Smooth muscle cell (in vitro differentiated cells): ENCODE results near the gene AXIN1. TPM values are rescaled to one million over a fixed set of nuclear protein-coding genes. Genes with fewer than 3 reads are reported as not detected.
A peak's percentile ranks its signal among the peaks of the same experiment; 100 is the strongest.

Experiments used
- DNase-seq: peaks from one replicate; lab custom pipeline; 2025; ENCODE audit not compliant: unreplicated experiment; lab: John Stamatoyannopoulos, UW
- H2AFZ ChIP-seq: fragments of 200-600 bp; sonication (generic); 2 replicates; pipeline ENCODE4 v1.6.0; 2016; ENCODE audit warnings: antibody characterized with exemption, low read depth, mild to moderate bottlenecking
- H3F3A ChIP-seq: fragments of 200-600 bp; sonication (generic); 2 replicates; pipeline ENCODE4 v1.6.0; 2017; ENCODE audit warnings: antibody characterized with exemption, low read depth
- H3K27ac ChIP-seq: fragments of 200-600 bp; sonication (generic); 2 replicates; pipeline ENCODE4 v1.5.1; 2016; ENCODE audit warnings: low read depth, mild to moderate bottlenecking
- H3K27me3 ChIP-seq: fragments of 200-600 bp; sonication (generic); 2 replicates; pipeline ENCODE4 v1.6.1; 2016; ENCODE audit warnings: low read depth, mild to moderate bottlenecking
- H3K36me3 ChIP-seq: fragments of 200-600 bp; sonication (generic); 2 replicates; pipeline ENCODE4 v1.5.1; 2016; ENCODE audit warnings: low read depth
- H3K4me1 ChIP-seq: fragments of 200-600 bp; sonication (generic); 2 replicates; pipeline ENCODE4 v1.5.1; 2016; ENCODE audit warnings: low read depth
- H3K4me2 ChIP-seq: fragments of 200-600 bp; sonication (generic); 2 replicates; pipeline ENCODE4 v1.6.0; 2016; ENCODE audit warnings: mild to moderate bottlenecking
- H3K4me3 ChIP-seq: fragments of 200-600 bp; sonication (generic); 2 replicates; pipeline ENCODE4 v1.5.1; 2016; ENCODE audit warnings: mild to moderate bottlenecking
- H3K79me2 ChIP-seq: fragments of 200-600 bp; sonication (generic); 2 replicates; pipeline ENCODE4 v1.6.0; 2016; ENCODE audit warnings: low read depth, mild to moderate bottlenecking
- H3K9ac ChIP-seq: fragments of 200-600 bp; sonication (generic); 2 replicates; pipeline ENCODE4 v1.6.0; 2016; ENCODE audit warnings: low read depth
- H3K9me3 ChIP-seq: fragments of 200-600 bp; sonication (generic); replicated peaks from 2 replicates; pipeline ENCODE4 v1.5.1; 2016; ENCODE audit warnings: low read depth
- H4K20me1 ChIP-seq: fragments of 200-600 bp; sonication (generic); 2 replicates; pipeline ENCODE4 v1.6.0; 2016; ENCODE audit warnings: low read depth
- WGBS: methylation state at CpG from one replicate; pipeline ENCODE4 v1.1.7; 2016; ENCODE audit warnings: low lambda C conversion rate; 5-methylcytosine and 5-hydroxymethylcytosine counted together
- polyA plus RNA-seq: library from polyadenylated mRNA; unstranded; fragments of >200 nt; fragmentation: Nextera tagmentation; extraction: Ambion mirVana; gene quantifications from 2 replicates; pipeline ENCODE4 v1.2.1, GENCODE V29; 2016
- total RNA-seq: library from RNA; depleted of rRNA; stranded (reverse); fragments of >200 nt; gene quantifications from 2 replicates; pipeline ENCODE4 v1.2.3, GENCODE V29; 2014
- TF ChIP-seq, protein P1 (sequence below): fragments of 200-600 bp; sonication (generic); IDR thresholded peaks from 2 replicates; pipeline ENCODE4 v1.5.1; 2017; ENCODE audit warnings: borderline replicate concordance, mild to moderate bottlenecking, antibody characterized with exemption; ENCODE audit not compliant: insufficient read depth, poor library complexity, severe bottlenecking

Gene AXIN1
- total and polyA plus RNA-seq, 2 experiments from 2014 or later = 13.0 to 15.0 TPM

DNA sequence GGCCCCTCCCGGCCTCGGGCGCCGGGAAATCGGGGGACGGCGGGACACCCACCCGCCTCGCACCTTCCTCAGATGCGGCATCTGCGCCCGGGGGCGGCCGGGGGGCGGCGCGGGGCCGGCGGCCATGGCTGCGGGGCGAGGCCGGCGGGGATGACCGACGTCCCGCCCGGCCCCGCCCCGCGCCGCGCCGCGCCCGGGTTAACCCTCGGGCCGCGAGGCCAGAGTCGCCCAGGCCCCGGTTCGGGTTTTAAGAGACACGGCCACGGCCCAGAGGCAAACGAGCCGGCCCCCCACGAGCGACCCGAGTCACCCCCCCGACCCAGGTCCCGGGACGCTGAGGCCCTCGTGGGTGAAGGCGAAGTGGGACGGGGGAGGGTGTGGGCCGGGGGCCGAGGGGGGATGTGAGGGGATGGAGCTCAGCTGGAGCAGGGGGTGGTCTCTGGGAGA lies 76.7 kb downstream of the AXIN1 start, which contains the start of gene RGS11:
TSS of gene RGS11 (minus strand) at position 159 of the 447 bp plus-strand sequence. CDS start at position 126, 33 bp downstream.
- Histone ChIP-seq H4K20me1 (no peaks in the 10 kb centered on the region), H3K9ac (no peak within 1 kb of the TSS), H3K4me1 (peaks cover 3% of the 10 kb centered on the region), H3K27ac (no peak within 1 kb of the TSS), H3K27me3 (peaks cover 20% of the 10 kb centered on the region), H3K36me3 (no peaks in the 10 kb centered on the region), H3F3A (no peaks in the 10 kb centered on the region), H3K79me2 (no peaks in the 10 kb centered on the region), H3K4me3 (peak within 1 kb of the TSS; percentile 54), H3K4me2 (peak within 1 kb of the TSS; percentile 92), H2AFZ (no peak within 1 kb of the TSS), H3K9me3 (no peaks in the 10 kb centered on the region)
- WGBS = 35% methylated on average over 5 of the region's 56 CpGs
- DNase-seq = no peak
- TF ChIP-seq, protein P1, sequence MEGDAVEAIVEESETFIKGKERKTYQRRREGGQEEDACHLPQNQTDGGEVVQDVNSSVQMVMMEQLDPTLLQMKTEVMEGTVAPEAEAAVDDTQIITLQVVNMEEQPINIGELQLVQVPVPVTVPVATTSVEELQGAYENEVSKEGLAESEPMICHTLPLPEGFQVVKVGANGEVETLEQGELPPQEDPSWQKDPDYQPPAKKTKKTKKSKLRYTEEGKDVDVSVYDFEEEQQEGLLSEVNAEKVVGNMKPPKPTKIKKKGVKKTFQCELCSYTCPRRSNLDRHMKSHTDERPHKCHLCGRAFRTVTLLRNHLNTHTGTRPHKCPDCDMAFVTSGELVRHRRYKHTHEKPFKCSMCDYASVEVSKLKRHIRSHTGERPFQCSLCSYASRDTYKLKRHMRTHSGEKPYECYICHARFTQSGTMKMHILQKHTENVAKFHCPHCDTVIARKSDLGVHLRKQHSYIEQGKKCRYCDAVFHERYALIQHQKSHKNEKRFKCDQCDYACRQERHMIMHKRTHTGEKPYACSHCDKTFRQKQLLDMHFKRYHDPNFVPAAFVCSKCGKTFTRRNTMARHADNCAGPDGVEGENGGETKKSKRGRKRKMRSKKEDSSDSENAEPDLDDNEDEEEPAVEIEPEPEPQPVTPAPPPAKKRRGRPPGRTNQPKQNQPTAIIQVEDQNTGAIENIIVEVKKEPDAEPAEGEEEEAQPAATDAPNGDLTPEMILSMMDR = no peak

GRCh38 chr16:275041-275641 lies 77.4 kb downstream of the AXIN1 start:
- H3K27me3 ChIP-seq = peaks cover 17% of the 10 kb centered on the region
- H3K4me1 ChIP-seq = peaks cover 3% of the 10 kb centered on the region
- no peaks in the 10 kb centered on the region for H3K79me2 ChIP-seq
- TF ChIP-seq, protein P1 = no peak
- no peaks in the 10 kb centered on the region for H3F3A ChIP-seq
- no peaks in the 10 kb centered on the region for H4K20me1 ChIP-seq
- H3K9me3 ChIP-seq = no peaks in the 10 kb centered on the region
- WGBS = 6% methylated on average over 45 of the region's 58 CpGs
- H2AFZ ChIP-seq = no peak overlapping the region
- no peaks in the 10 kb centered on the region for H3K36me3 ChIP-seq
- no peak for DNase-seq
- peak overlapping the region; percentile 92 for H3K4me2 ChIP-seq
- H3K9ac ChIP-seq = no peak overlapping the region
- H3K27ac ChIP-seq = no peak overlapping the region
- peak overlapping the region; percentile 54 for H3K4me3 ChIP-seq

- DNase-seq = no peak
- H3K27ac ChIP-seq = no peak overlapping the region
- no peaks in the 10 kb centered on the region for H3K36me3 ChIP-seq
- no peak overlapping the region for H2AFZ ChIP-seq
- TF ChIP-seq, protein P1 = no peak
- H3F3A ChIP-seq = no peaks in the 10 kb centered on the region
- H3K4me1 ChIP-seq = peaks cover 3% of the 10 kb centered on the region
- H3K27me3 ChIP-seq = peaks cover 5% of the 10 kb centered on the region
- no peaks in the 10 kb centered on the region for H4K20me1 ChIP-seq
- 91% methylated on average over 19 of the region's 30 CpGs for WGBS
- no peaks in the 10 kb centered on the region for H3K79me2 ChIP-seq
- no peak overlapping the region for H3K9ac ChIP-seq
- H3K9me3 ChIP-seq = no peaks in the 10 kb centered on the region
- H3K4me2 ChIP-seq = no peak overlapping the region
- H3K4me3 ChIP-seq = no peak overlapping the region
Measured at GRCh38 chr16:273547-274421, 78.7 kb downstream of the AXIN1 start.
